Hair follicle dermal papilla cell (primary cell): ENCODE data around the gene USP27X. TPM values are rescaled to one million over a fixed set of nuclear protein-coding genes. Genes with fewer than 3 reads are reported as not detected.

ENCODE experiments used
- total RNA-seq: library from RNA; depleted of rRNA; stranded (reverse); fragments of >200 nt; gene quantifications from 2 replicates; pipeline ENCODE4 v1.2.3, GENCODE V29; 2012

USP27X gene
- total RNA-seq: 3.6 and 3.9 TPM in 2 replicates

GRCh38 chrX:49878834-49879655 lies at the start of gene USP27X:
Gene USP27X (plus strand): TSS chrX:49879484. CDS start chrX:49880308, 824 bp downstream.

DNA sequence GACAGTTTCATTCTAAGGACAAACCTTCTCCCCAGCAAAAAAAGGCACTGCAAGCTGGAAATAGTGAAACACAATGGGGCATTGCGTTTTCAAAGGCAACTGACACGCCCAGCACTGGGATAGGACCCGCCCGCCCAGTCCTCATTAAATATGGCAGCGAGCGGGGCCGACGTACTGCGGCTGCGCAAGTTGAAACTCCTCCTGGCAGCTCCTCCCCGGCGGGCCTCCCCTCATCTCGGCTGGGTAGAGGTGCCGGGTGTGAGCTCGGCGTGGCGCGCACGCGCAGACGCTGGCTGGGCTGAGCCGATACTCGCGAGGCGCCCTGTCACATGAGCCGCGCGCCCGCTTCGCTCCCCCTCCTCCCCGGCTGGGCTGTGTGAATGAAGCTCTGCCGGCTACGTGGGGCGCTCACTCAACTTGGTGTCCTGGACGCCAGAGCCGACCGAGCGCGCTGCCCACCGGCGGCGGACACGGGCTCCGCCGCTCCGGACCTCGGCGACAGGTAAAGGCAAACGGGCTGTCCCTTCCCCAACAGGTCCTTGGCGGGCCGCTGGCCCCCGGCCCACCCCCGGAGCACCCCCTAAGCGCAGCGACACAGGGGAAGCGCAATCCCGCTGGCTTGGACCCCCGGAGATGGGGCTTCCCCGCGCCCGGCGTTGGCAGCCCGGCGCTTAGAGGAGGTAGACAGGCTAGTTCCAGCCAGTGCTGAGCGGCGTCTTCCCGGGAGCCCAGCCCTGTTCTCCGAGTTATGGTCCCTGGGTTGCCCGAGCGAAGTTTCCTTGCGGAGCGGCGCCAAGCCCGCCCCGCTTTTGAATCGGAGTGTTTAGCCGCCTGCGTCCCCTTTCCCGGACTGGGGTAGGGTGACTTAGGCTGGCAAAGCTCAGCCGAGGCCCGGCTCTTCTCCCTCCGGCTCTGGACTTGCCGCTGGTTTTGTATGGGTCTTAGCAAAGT lies 43.3 kb downstream of the USP27X start, which contains the start of gene CLCN5:
Gene CLCN5 (plus strand): TSS at position 306 of the 951 bp plus-strand sequence. CDS start 2,703 bp downstream, outside the sequence.

Other genes with a start within 250 kb of the USP27X start
- not detected in 2 replicates for gene PAGE1, start 183.5 kb upstream of the USP27X start, total RNA-seq
- gene PAGE4, start 50.2 kb upstream of the USP27X start, total RNA-seq: not detected in 2 replicates
- 9.2 and 12.3 TPM in 2 replicates for gene CLCN5, start 43.1 kb downstream of the USP27X start, total RNA-seq